ENCODE measurements around the gene TBCE. TPM values are rescaled to one million over a fixed set of nuclear protein-coding genes. Genes with fewer than 3 reads are reported as not detected.

Gene TBCE
- total and polyA plus RNA-seq, 2 experiments from 2014 or later = 23.3 to 35.3 TPM

DNA sequence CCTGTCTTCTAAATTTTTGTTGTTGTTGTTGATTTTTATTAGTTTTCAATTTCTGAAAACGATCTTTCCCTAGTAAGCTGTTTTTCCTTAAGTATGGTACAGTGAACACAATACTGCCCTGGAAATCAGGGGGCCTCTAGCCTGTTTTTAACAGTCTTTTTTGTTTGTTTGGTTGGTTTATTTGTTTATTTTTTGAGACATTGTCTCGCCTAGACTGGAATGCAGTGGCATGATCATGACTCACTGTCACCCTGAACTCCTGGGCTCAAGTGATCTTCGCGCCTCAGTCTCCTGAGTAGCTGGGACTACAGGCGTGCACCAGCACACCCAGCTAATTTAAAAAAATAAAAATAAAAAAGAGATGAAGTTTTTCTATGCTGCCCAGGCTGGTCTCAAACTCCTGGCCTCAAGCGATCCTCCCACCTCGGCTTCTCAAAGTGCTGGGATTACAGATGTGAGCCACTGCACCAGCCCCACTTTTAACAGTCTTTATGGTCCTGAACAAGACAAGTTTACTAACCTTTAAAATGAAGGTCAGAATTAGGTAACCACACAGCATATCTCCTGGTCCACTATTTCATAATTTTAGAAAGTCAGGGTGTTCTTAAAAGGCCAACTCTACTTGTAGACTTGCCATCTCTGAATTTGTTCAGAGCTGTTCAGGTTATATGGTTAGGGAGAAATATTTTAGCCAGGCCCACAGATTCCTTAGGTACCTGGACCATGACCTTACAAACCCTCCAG lies 35.4 kb downstream of the TBCE start:
- no peak overlapping the region for H3K9ac ChIP-seq
- in situ Hi-C loops (cut with MboI) = no loop called here
- no peaks in the 10 kb centered on the region for H3K9me2 ChIP-seq (ENCODE audit: insufficient read depth)
- peaks cover 92% of the 10 kb centered on the region for H3K79me2 ChIP-seq (ENCODE audit: insufficient read depth)
- no peak for TF ChIP-seq EZH2phosphoT487 (IDR thresholded peaks at IDR 0.05; ENCODE audit: insufficient read depth, low read depth)
- no peak for TF ChIP-seq EZH2 (IDR thresholded peaks at IDR 0.05; ENCODE audit: insufficient read depth, poor library complexity, severe bottlenecking)
- no peaks in the 10 kb centered on the region for H4K20me1 ChIP-seq (ENCODE audit: insufficient read depth)
- H3K4me1 ChIP-seq (ENCODE audit: insufficient read depth) = peaks cover 27% of the 10 kb centered on the region
- H3K4me2 ChIP-seq (ENCODE audit: unreplicated experiment) = no peak overlapping the region
- no peaks in the 10 kb centered on the region for H3K36me3 ChIP-seq (ENCODE audit: low read depth)
- DNase-seq = no peak
- peaks cover 27% of the 10 kb centered on the region for H3F3A ChIP-seq (ENCODE audit: insufficient read depth)
- H3K9me3 ChIP-seq (ENCODE audit: low read depth) = no peaks in the 10 kb centered on the region
- WGBS, 2 experiments (ENCODE audit: low coverage in 1 of 2, low lambda C conversion rate in 2 of 2, missing lambda C conversion rate in 2 of 2) = 96 to 99% methylated on average over 7 of the region's 7 CpGs
- no peak overlapping the region for H3K27ac ChIP-seq
- no peak overlapping the region for H2AFZ ChIP-seq
- H3K27me3 ChIP-seq (replicated peaks; ENCODE audit: insufficient read depth) = no peaks in the 10 kb centered on the region
- no peak overlapping the region for H3K4me3 ChIP-seq

DNA sequence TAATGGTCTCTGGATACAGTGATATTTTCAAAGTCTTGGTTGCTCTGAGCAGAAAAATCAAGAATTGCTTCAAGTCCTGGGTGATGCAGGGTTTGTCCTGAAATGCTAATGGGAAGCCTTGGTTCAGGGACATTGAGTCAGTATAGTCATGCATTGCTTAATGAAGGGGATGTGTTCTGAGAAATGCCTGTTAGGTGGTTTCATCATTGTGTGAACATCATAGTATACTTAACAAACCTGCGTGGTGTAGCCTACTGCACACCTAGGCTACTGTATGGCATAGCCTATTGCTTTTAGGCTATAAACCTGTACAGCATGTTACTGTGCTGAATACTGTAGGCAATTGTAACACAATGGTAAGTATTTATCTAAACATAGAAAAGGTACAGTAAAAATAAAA lies 36.4 kb downstream of the TBCE start:
- DNase-seq = no peak
- TF ChIP-seq EZH2 (IDR thresholded peaks at IDR 0.05; ENCODE audit: insufficient read depth, poor library complexity, severe bottlenecking) (no peak), EZH2phosphoT487 (IDR thresholded peaks at IDR 0.05; ENCODE audit: insufficient read depth, low read depth) (no peak)
- Histone ChIP-seq H4K20me1 (ENCODE audit: insufficient read depth) (no peaks in the 10 kb centered on the region), H3K79me2 (ENCODE audit: insufficient read depth) (peaks cover 99% of the 10 kb centered on the region), H3K27me3 (replicated peaks; ENCODE audit: insufficient read depth) (no peaks in the 10 kb centered on the region), H3K4me3 (no peak overlapping the region), H3K27ac (no peak overlapping the region), H3K9ac (no peak overlapping the region), H2AFZ (no peak overlapping the region), H3K4me2 (ENCODE audit: unreplicated experiment) (no peak overlapping the region), H3F3A (ENCODE audit: insufficient read depth) (peaks cover 19% of the 10 kb centered on the region), H3K9me3 (ENCODE audit: low read depth) (no peaks in the 10 kb centered on the region), H3K36me3 (ENCODE audit: low read depth) (no peaks in the 10 kb centered on the region), H3K4me1 (ENCODE audit: insufficient read depth) (peaks cover 20% of the 10 kb centered on the region), H3K9me2 (ENCODE audit: insufficient read depth) (no peaks in the 10 kb centered on the region)
- in situ Hi-C loops (cut with MboI) = no loop called here
- 100% methylated on average over 1 of the region's 1 CpG for WGBS, 2 experiments (ENCODE audit: low coverage in 1 of 2, low lambda C conversion rate in 2 of 2, missing lambda C conversion rate in 2 of 2)

DNA sequence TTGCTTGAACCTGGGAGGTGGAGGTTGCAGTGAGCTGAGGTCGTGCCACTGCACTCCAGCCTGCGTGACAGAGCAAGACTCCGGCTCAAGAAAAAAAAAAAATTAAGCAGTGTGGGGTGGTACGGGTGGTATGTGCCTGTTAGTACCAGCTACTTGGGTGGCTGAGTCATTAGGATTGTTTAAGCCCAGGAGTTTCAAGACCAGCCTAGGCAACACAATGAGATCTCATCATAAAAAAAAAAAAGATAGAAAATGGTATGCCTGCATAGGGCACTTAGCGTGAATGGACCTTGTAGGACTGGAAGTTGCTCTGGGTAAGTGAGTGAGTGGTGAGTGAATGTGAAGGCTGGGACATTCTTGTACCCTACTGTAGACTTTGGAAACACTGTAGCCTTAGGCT lies 37.0 kb downstream of the TBCE start:
- no peak overlapping the region for H3K9ac ChIP-seq
- peaks cover 14% of the 10 kb centered on the region for H3K4me1 ChIP-seq (ENCODE audit: insufficient read depth)
- TF ChIP-seq EZH2 (IDR thresholded peaks at IDR 0.05; ENCODE audit: insufficient read depth, poor library complexity, severe bottlenecking) (no peak), EZH2phosphoT487 (IDR thresholded peaks at IDR 0.05; ENCODE audit: insufficient read depth, low read depth) (no peak)
- H3K27me3 ChIP-seq (replicated peaks; ENCODE audit: insufficient read depth) = no peaks in the 10 kb centered on the region
- 98% methylated on average over 5 of the region's 5 CpGs for WGBS, 2 experiments (ENCODE audit: low coverage in 1 of 2, low lambda C conversion rate in 2 of 2, missing lambda C conversion rate in 2 of 2)
- no peak overlapping the region for H2AFZ ChIP-seq
- peak; percentile 20 for DNase-seq
- H4K20me1 ChIP-seq (ENCODE audit: insufficient read depth) = no peaks in the 10 kb centered on the region
- H3F3A ChIP-seq (ENCODE audit: insufficient read depth) = peaks cover 13% of the 10 kb centered on the region
- no peak overlapping the region for H3K4me3 ChIP-seq
- H3K9me3 ChIP-seq (ENCODE audit: low read depth) = no peaks in the 10 kb centered on the region
- H3K27ac ChIP-seq = no peak overlapping the region
- H3K79me2 ChIP-seq (ENCODE audit: insufficient read depth) = peaks cover 99% of the 10 kb centered on the region
- in situ Hi-C loops (cut with MboI) = no loop called here
- H3K4me2 ChIP-seq (ENCODE audit: unreplicated experiment) = no peak overlapping the region
- no peaks in the 10 kb centered on the region for H3K9me2 ChIP-seq (ENCODE audit: insufficient read depth)
- no peaks in the 10 kb centered on the region for H3K36me3 ChIP-seq (ENCODE audit: low read depth)

DNA sequence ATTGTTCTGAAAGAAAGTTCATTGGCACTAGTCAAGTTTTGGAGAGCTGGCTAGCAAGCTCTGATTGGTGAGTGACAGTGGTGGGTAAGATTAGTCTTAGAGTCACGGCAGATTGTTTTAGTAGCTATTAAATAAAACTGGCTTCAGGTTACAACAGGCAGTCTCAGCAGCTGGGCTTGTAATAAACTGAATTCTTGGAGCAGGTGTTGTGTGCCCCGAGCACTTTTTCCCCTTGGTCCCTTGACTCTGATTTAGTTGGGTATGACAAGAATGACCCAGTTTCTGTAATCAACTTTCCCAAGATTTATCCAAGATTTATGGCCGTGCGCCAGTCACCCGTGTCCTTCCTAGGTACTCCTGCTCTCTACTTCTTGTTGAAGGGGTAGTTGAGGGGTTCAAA lies 40.2 kb downstream of the TBCE start:
- Histone ChIP-seq H3K36me3 (ENCODE audit: low read depth) (no peaks in the 10 kb centered on the region), H3K27ac (no peak overlapping the region), H3K9ac (no peak overlapping the region), H3K9me3 (ENCODE audit: low read depth) (no peaks in the 10 kb centered on the region), H3K9me2 (ENCODE audit: insufficient read depth) (no peaks in the 10 kb centered on the region), H2AFZ (no peak overlapping the region), H3K4me2 (ENCODE audit: unreplicated experiment) (no peak overlapping the region), H3K79me2 (ENCODE audit: insufficient read depth) (peaks cover 72% of the 10 kb centered on the region), H3K27me3 (replicated peaks; ENCODE audit: insufficient read depth) (no peaks in the 10 kb centered on the region), H3K4me1 (ENCODE audit: insufficient read depth) (no peaks in the 10 kb centered on the region), H3F3A (ENCODE audit: insufficient read depth) (peaks cover 11% of the 10 kb centered on the region; the same call in 1 of the 2 replicates), H4K20me1 (ENCODE audit: insufficient read depth) (no peaks in the 10 kb centered on the region), H3K4me3 (no peak overlapping the region)
- TF ChIP-seq EZH2 (IDR thresholded peaks at IDR 0.05; ENCODE audit: insufficient read depth, poor library complexity, severe bottlenecking) = no peak
- TF ChIP-seq EZH2phosphoT487 (IDR thresholded peaks at IDR 0.05; ENCODE audit: insufficient read depth, low read depth) = no peak
- in situ Hi-C loops (cut with MboI) = no loop called here
- no peak for DNase-seq
- 83 to 90% methylated on average over 5 of the region's 5 CpGs for WGBS, 2 experiments (ENCODE audit: low coverage in 1 of 2, low lambda C conversion rate in 2 of 2, missing lambda C conversion rate in 2 of 2)
